GM21786 (cell line): ENCODE results near the gene GLOD5.
A peak's percentile ranks its signal among the peaks of the same experiment; 100 is the strongest.
"Not testable (repeated sequence)": the region's sequence is repeated elsewhere in the genome, so short reads cannot be mapped to it uniquely, and the experiment has no call there.

Source experiments
- ATAC-seq: cut with Tn5 transposase; IDR thresholded peaks from one replicate; pipeline ENCODE4 v1.9.1; 2021; ENCODE audit not compliant: unreplicated experiment

GLOD5 gene

DNA sequence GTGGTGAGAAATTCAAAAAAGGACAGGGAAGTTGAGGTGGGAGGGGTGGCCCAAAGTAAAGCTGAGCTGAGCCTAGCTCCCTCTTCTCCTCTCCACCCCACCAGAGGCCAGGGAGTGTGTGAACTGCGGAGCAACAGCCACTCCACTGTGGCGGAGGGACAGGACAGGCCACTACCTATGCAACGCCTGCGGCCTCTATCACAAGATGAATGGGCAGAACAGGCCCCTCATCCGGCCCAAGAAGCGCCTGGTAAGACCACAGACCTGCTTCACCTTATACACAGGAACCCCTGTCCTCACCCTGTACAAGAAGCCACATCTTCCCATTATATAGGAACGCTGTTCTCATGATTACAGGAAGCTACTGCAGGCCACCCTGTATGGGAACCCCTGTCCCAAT lies 30.7 kb downstream of the GLOD5 start:
- ATAC-seq = no peak

DNA sequence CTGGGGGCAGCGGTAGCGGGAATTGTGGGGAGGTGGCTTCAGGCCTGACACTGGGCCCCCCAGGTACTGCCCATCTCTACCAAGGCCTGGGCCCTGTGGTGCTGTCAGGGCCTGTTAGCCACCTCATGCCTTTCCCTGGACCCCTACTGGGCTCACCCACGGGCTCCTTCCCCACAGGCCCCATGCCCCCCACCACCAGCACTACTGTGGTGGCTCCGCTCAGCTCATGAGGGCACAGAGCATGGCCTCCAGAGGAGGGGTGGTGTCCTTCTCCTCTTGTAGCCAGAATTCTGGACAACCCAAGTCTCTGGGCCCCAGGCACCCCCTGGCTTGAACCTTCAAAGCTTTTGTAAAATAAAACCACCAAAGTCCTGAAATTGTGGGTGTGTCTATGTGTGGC lies 32.4 kb downstream of the GLOD5 start:
- no peak for ATAC-seq

GRCh38 chrX:48794340-48794910 lies 32.9 kb downstream of the GLOD5 start:
- ATAC-seq = no peak

DNA sequence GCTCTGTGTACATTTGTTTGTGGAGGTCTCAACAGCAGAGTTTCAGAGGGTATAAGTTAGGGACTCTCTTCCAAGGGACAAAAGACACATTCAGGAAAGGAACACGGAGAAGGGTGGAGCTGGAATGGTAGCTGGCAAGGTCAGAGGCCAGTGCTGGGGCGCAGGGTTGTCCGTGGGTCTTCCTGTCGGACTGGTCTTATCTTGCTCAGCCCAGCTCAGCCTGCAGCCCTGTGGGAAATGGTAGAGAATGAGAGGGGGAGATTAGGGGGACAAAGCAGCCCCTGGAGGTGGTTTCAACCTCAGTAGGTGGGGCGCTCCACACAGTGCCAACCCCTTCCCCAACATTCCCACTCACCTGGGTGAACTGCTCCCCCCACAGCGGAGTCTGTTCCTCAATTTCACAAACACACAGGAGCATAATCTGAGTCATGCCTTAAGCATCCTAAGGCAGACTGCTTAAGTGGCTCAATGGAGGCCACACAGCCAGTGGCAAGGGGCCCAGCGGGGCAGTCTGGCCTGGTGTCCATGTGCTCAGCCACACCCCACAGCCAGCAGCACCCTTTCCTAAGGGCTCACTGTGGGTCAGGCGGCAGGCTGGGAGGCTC lies 33.5 kb downstream of the GLOD5 start:
- no peak for ATAC-seq

DNA sequence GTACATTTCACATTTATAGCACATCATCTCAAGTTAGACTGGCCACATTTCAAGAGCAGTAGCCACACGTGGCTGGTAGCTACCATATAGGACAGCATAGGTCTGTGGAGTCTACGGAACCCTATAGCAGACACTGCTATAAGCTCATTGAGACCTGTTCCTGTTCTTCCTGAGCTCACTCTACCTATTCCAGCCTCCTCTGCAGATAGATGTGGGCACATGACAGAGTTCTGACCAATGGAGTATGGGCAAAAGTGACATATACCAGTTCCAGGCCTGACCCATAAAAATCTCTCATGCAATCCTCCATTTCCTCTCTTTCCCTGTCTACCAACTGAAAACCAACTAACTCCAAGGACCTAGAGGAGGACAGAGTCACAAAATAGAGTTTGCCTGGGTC lies 36.8 kb downstream of the GLOD5 start:
- ATAC-seq = no peak

- no peak for ATAC-seq
Measured at GRCh38 chrX:48800574-48801279, 39.2 kb downstream of the GLOD5 start.

DNA sequence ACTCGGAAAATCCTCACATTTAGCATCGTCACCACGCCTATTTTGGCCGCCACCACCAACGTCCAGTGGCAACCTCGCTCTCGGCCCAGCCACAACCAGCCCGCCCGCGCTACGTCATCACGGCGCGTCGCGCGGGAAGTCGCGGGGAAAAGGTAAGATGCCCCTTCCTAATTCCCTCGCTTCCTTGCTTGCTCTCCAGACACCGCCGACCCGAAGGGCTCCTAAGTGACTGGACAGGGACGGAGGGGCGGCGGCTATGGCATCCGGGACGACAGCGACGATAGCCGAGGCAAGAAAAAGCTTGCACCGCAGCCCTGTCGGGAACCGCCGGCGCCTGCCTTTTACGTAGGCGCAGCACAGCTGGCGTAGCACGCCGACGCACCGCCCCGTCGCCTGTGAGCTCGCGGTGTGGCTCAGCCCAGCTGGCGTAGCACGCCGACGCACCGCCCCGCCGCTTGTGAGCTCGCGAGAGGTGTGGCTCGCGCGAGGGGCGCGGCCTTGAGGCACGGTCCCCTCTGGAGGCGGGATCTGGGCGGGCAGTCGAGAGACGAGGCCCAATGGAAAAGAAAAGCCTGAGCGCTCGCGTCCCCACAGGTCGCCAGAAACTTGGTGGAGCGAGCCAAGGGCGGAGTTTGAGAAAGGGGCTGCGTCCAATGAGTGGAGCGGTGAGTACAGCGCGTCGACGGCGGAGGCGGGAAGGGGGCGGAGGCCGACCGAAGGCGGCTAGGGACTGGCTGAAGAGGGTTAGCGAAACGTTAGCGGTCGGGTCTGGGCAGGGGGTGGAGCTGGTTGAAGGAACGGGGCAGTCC lies 39.9 kb downstream of the GLOD5 start, which contains the start of gene HDAC6:
Gene HDAC6, plus strand, starts transcription at position 788 of the 809 bp plus-strand sequence. CDS start 626 bp downstream, outside the sequence.
- ATAC-seq = peak; percentile 88

GRCh38 chrX:48802089-48802904 lies 40.8 kb downstream of the GLOD5 start:
- ATAC-seq = peak; percentile 35

DNA sequence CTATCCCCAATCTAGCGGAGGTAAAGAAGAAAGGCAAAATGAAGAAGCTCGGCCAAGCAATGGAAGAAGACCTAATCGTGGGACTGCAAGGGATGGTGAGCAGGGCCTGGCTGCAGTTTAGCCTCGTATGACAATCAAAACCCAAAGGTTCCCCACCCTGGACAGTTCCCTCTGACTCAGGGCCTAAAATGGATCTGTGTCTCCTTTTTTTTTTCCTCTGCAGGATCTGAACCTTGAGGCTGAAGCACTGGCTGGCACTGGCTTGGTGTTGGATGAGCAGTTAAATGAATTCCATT lies 41.3 kb downstream of the GLOD5 start:
- no peak for ATAC-seq

GRCh38 chrX:48806081-48806480 lies 44.5 kb downstream of the GLOD5 start:
- ATAC-seq = no peak

DNA sequence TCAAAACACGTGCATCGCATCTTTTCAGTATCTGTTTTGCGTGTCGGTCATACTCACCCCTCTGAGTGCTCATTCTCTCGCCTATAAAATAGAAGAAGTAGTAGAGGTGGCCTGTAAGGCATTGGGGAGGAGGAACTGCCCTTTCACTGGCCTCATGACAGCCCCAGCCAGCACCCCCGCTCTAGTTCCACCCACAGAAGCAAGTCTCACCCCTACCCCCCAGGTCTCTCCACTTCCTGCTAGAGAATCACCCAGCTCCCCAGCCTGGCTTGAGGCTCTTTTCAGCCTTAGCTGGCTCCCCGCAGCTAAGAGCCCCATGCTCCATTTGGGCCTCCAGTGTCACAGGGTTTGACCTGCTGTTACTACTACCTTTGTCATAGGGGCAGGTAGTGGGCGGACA lies 52.1 kb downstream of the GLOD5 start:
- no peak for ATAC-seq

DNA sequence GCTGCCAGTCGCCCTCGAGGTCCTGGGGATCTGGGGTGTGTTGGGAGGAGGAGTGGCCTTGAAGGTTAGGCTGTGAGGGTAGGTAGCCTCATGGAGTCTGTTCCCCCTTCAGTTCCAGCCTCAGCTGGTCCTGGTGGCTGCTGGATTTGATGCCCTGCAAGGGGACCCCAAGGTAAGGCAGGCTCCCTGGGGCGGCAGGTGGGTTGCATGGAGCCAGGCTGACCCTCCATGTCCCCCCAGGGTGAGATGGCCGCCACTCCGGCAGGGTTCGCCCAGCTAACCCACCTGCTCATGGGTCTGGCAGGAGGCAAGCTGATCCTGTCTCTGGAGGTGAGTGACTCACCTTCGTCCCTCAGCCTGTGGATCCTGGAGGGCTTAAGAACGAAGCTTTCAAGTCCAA lies 53.2 kb downstream of the GLOD5 start:
- no peak for ATAC-seq

DNA sequence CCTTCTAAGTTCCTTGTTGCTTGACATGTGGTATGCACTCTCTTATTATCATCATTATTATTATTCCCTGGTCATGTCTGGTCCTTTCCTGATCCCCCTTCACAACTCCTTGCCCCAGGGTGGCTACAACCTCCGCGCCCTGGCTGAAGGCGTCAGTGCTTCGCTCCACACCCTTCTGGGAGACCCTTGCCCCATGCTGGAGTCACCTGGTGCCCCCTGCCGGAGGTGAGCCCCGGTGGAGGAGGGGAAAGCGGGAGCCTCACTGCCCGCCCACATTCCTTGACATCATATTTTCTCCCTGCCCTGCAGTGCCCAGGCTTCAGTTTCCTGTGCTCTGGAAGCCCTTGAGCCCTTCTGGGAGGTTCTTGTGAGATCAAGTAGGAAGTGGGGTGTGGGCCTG lies 53.7 kb downstream of the GLOD5 start:
- ATAC-seq = no peak

DNA sequence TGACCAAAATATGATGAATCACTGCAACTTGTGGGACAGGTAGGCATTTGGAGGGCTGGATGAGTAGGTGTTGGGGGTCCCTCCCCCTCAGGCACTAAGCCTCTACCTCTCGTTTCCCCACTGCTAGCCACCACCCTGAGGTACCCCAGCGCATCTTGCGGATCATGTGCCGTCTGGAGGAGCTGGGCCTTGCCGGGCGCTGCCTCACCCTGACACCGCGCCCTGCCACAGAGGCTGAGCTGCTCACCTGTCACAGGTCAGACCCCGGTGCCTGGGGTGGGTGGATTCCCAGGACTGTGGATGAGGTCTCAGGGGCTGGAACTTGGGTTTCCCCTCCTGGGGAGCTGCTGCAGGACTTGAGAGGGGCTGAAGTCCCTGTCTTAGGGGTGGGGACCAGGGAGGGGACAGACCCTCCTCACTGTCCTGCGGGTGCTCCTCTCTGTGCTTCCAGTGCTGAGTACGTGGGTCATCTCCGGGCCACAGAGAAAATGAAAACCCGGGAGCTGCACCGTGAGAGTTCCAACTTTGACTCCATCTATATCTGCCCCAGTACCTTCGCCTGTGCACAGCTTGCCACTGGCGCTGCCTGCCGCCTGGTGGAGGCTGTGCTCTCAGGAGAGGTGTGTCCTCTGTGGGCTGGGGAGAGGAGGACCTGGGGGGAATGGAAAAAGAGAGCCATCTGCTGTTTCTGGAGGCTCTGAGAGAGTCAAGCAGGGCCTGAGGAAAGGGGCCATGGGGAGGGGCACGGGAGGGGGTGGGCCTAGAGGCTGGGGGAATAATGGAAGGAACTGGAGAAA lies 54.7 kb downstream of the GLOD5 start:
- ATAC-seq = no peak

- no peak for ATAC-seq
Measured at GRCh38 chrX:48818098-48818497, 56.6 kb downstream of the GLOD5 start.

DNA sequence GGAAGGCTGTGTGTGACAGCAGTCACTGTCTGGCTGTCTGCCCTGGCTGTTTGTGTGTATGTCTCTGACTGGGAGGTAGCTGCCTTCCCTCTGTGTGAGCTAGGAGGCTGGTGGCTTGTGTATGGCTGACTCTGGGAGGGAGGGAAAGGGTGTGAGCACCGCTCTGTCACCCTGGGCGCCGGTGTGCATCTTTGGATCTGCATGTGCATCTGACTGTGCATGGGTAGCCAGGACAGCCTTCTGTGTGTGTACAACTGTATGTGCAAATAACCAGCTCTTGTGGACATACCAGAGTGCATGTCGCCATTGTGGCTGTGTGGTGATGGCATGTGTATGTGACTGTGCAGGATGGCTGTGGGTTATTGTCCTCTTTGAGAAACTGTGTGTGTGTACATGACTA lies 57.3 kb downstream of the GLOD5 start:
- no peak for ATAC-seq

- ATAC-seq = not testable (repeated sequence)
Measured at GRCh38 chrX:48819394-48819793, 57.8 kb downstream of the GLOD5 start.

DNA sequence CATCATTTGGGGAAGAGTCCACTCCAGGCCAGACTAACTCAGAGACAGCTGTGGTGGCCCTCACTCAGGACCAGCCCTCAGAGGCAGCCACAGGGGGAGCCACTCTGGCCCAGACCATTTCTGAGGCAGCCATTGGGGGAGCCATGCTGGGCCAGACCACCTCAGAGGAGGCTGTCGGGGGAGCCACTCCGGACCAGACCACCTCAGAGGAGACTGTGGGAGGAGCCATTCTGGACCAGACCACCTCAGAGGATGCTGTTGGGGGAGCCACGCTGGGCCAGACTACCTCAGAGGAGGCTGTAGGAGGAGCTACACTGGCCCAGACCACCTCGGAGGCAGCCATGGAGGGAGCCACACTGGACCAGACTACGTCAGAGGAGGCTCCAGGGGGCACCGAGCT lies 61.5 kb downstream of the GLOD5 start:
- ATAC-seq = no peak
